ENCODE measurements around the gene RAB10. TPM values are rescaled to one million over a fixed set of nuclear protein-coding genes. Genes with fewer than 3 reads are reported as not detected.
"Not testable (repeated sequence)": the region's sequence is repeated elsewhere in the genome, so short reads cannot be mapped to it uniquely, and the experiment has no call there.

Gene RAB10
- 117 and 158 TPM in 2 replicates for total RNA-seq (2014; rRNA removed; shearing (Covaris generic))

DNA sequence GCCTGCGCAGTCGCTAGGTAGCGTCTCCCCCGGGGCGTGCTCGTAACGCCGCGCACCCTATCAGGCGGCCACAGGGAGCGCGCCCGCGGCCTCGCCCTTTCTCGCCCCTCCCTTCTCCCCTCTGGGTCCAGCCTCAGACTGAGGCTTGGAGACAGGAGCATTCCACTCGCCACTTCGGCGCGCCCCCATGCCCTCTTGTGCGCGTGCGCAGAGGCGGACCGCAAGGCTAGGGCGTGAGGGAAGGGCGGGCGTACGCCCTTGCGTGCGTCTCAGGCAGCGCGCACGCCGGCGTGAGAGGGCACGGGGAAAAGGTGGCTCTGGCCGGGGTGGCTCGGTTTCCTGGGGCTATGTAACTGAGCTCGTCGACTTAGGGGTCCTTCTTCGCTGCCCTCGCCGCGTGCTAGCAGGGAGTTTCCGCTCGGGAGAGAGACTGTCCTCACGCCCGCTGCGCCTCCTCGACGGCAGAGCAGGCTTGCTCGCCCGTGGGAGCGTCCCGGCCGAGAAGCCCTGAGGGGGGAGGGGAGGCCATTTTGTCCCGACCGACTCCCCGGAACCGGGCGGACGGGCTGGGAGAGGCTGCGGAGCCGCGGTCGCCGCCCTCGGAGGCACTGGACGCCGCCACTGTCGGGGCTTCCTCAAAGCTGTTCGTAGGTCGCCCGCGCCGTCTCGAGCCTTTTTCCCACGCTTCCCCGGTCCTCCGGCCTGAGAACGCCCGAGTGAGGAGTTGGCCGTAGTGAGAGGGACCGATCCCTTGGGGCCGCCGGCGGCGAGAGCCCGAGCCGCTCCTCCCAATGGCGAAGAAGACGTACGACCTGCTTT is at the start of gene RAB10:
Gene RAB10 (plus strand): TSS at position 267 of the 819 bp plus-strand sequence. CDS start 525 bp downstream, at position 792.
- peak; percentile 100 for DNase-seq (ENCODE audit: low read depth)

DNA sequence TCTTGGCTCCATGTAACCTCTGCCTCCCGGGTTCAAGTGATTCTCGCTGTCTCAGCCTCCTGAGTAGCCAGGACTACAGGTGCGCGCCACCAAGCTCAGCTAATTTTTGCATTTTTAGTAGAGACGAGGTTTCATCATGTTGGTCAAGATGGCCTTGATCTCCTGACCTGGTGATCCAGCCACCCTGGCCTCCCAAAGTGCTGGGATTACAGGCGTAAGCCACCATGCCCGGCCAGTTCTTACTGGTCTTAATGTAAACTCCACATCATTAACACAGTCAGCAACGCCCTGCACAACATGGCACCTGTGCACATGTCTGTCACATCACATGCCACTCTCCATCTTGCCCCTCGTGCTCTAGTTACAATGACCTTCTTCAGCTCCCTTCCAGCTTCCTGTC is 45.8 kb upstream of the RAB10 start:
- DNase-seq (ENCODE audit: low read depth), result no peak

DNA sequence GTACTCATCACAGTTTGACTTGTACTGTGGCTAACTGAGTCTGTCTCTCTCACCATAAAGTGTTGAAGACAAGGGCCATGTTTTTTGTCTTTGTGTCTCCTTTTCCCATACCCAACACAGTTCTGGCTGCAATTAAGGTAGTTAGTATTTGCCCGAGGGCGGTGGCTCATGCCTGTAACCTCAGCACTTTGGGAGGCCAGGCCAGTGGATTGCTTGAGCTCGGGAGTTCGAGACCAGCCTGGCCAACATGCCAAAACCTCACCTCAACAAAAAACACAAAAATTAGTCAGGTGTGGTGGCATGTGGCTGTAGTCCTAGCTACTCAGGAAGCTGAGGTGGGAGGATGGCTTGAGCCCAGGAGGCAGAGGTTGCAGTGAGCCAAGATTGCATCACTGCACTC is 44.7 kb upstream of the RAB10 start:
- DNase-seq (ENCODE audit: low read depth), result no peak

DNA sequence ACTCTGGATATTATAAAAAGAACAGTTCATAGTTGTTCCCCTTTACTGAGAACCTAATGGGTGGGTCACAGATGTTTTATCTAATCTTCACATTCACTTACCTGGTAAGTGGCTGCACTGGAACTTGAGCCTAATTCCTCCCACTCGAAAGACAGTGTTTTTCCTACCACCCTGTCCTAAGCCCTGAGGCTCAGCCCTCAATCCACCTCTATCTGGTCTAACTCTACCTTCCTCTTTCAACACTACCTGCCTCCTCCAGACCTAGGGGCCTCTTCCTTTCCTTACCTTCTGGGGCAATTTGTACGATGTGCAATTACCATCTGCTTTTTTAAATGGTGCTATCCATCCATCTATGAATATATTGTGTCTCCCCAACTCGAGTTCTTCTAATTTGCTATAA is 41.9 kb upstream of the RAB10 start:
- DNase-seq (ENCODE audit: low read depth), result no peak

DNA sequence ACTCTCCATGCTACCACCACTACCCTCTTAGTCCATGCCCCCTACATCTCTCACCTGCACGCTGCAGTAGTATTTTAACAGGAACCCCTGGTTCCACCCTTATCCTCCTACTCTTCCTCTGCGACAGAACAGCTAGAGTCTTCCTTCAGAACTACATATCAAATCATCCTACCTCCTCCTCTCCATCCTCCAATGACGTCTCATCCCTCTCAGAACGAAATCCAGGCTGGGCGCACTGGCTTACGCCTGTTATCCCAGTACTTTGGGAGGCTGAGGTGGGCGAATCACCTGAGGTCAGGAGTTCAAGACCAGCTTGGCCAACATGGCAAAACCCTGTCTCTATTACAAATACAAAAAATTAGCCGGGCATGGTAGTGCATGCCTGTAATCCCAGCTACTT is 41.3 kb upstream of the RAB10 start:
- DNase-seq (ENCODE audit: low read depth), result no peak

DNA sequence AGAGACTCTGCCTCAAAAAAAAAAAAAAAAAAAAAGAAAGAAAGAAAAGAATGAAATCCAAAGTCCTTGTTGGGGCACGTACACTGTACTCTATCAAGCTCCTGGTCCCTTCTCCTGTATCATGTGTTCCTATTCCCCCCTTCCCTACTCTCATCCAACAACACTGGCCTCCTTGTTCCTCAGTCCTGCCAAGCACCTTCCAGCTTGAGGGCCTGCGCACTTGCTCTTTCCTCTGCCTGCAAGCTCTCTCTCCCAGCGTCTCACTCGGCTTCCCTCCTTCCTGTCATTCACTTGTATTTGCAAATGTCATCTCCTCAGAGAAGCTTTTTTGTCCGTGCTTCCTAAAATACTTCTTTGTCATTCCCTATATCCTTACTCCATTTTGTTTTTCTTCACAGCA is 40.8 kb upstream of the RAB10 start:
- no peak for DNase-seq (ENCODE audit: low read depth)

DNA sequence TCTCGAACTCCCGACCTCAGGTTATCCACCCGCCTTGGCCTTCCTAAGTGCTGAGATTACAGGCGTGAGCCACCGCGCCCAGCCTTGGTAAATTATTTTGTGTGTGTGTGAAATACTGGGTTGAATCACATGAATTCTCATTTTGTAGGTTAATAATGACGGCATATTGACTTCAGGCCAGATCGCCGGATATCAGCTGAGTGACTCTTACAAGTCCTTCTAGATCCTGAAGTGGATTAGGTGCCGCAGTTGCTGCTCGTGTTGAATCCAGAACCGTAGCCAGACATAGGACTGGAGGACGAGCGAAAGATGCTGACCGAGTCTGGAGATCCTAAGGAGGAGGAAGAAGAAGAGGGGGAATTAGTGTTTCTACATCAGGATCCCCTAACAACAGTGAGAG is 39.4 kb upstream of the RAB10 start:
- DNase-seq (ENCODE audit: low read depth), result no peak

DNA sequence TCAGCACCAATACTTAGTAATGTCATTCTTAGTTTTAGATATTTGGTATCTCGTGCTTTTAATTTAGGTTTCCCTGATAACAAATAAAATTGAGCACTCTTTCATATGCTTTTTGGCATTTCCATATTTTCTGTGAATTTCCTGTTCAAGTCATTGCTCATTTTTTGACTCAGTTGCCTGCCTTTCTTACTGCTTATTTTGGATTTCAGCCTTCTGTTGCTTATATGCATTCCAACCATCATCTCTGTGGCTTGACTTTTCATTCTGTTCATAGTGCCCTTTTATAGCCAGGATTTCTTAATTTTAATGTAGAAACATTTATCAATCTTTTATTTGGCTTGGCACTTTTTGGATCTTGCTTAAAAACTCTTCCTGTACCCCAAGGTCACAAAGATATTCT is 37.0 kb upstream of the RAB10 start:
- no peak for DNase-seq (ENCODE audit: low read depth)

DNA sequence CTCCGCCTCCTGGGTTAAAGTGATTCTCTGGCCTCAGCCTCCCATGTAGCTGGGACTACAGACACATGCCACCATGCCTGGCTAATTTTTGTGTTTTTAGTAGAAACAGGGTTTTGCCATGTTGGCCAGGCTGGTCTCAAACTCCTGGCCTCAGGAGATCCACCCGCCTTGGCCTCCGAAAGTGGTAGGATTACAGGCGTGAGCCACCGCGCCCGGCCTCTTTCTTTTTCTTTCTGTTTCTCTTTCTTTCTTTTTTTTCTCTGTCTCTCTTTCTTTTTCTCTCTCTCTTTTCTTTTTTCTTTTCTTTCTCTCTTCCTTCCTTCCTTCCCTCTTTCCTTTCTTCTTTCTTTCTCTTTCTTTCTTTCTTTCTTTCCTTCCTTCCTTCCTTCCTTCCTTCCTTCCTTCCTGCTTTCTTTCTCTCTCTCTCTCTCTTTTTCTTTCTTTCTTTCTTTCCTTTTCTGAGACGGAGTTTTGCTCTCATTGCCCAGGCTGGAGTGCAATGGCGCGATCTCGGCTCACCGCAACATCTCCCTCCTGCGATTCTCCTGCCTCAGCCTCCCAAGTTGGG is 35.0 kb upstream of the RAB10 start:
- DNase-seq (ENCODE audit: low read depth), result not testable (repeated sequence)

DNA sequence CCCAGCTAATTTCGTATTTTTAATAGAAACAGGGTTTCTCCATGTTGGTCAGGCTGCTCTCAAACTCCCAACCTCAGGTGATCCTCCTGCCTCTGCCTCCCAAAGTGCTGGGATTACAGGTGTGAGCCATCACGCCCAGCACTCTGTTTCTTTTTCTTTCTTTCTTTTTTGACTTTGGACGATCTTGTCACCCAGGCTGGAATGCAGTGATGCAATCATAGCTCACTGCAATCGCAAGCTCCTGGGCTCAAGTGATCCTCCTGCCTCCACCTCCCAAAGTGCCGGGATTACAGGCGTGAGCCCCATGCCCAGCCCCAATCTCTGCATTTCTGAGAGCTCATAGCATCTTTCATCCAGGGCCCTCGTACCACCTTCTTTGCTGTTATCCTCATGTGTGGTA is 34.5 kb upstream of the RAB10 start:
- not testable (repeated sequence) for DNase-seq (ENCODE audit: low read depth)

DNA sequence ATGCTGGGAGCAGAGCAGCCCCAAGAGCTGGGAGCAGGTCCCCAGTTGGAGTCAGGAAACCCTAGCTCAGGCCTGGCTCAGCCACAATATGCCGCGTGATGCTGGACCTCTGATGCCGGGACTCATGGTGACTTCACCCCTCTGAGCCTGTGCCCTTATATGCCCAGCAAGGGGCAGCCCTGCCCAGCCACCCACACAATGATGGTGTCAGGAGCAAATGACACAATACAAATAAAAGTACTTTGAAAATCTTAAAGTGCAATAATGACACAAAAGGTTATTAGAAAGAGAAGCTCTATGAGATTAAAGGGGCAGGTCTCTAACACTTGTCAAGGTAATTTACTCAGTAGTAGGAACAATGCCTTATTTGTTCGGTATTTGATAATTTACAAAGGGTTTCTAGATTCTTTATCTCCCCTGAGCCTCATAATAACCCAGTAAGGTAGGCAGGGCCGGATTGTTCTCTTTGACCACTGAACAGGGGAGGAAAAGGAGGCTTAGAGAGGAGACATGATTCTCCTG is 33.3 kb upstream of the RAB10 start:
- DNase-seq (ENCODE audit: low read depth), result peak; percentile 49

DNA sequence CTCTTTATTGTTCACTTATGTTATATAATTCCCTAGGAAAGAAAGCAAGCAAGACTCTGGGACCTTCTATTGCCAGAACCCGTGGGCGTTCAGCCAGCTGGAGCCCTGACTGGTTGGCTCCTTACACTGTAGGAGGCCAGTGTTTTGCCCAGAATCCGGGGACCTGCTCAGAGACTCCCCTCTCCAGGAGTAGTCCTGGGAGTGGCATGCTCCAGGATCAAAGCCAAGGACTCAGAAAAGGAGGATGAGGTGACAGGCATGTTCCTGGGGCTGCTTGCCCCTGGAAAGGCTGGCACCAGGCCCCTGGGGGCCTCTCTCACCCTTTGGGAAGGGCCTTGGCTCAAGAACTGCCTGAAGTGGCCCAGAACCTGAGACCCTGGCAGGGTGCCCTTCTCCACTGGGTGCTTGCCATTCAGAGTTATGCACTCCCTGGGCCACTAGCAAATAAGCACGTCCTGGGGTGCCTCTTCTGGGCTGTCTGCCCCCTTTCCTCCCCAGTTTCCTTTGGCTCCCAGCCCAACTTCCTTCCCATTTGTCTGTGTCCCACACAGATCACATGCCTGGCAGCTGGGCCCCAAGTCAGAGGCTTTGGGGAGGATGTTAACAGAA is 32.0 kb upstream of the RAB10 start:
- peak; percentile 35 for DNase-seq (ENCODE audit: low read depth)

DNA sequence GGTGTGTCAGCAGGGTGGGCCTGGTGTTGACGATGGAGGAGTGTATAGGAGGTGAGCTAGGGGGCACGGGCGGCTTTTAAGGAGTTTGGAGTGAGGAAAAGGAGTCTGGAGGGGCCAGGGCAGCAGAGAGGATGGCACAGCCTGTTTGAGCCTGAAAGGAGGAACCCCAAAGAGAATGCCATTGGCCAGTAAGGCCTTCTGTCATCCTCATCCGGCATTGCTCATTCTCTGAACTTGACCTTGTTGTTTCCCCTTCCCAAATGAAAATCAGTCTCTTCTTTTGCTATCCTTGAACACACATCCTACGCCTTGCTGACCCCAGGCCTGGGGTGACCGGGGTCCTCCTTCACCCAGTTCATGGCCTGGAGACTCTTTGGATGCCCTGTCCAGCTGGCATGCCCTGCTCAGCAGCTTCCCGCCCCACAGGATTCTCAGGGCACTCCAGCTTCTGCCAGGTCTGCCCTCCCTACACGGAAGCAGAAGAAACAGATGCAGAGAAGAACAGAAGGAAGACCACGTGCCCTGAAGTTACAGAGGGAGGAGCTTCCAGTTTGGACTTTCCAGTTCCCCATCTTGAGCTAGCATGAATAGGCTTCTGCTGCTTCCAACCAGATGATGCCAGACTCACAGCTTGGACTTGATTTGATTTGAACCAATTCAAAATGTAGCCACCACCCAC is 31.1 kb upstream of the RAB10 start:
- no peak for DNase-seq (ENCODE audit: low read depth)

DNA sequence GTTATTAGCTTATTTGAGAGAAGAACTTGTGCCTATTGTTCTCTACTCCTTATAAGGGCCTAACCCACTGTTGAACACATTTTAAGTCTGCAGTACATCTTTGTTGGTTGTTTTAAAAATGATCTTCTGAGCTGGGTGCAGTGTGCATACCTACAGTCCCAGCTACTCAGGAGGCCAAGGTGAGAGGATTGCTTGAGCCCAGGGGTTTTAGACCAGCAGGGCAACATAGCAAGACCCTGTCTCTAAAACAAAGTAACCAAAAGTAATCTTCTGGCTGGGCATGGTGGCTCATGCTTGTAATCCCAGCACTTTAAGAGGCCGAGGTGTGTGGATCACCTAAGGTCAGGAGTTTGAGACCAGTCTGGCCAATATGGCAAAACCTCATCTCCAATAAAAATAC is 25.8 kb upstream of the RAB10 start:
- no peak for DNase-seq (ENCODE audit: low read depth)

DNA sequence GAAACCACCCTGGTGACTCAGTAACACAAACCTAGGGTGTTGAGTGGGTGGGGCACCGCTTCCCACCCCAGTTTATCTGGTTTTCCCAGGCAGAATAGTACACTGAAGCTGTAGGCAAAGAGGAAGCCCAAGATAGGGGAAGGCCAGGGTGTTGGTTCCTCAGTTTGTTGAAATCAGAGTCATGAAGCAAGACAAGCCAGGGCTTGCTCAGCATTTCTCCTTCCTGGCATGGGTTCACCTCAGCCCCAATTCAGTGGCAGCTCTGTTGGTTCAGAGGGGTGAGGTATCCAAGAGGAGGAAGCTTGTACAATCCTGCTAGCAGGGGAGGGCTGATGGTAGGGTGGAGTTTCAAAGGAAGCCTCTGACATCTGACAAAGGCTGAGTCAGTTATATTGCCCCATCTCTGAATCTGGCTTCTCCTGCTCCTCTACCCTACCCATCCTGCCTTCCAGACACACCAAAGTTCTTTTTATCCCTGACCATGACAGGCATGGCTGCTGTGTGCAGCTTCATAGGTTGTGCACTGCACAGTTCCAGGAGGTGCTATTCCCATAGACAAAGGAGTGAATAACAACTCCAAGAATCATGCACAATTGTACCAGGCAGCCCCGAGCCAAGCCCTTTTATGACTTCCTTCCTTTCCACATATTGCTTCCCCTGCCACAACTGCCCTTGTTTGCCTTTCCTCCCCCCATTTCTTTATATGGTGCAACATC is 24.9 kb upstream of the RAB10 start:
- DNase-seq (ENCODE audit: low read depth), result peak; percentile 58

DNA sequence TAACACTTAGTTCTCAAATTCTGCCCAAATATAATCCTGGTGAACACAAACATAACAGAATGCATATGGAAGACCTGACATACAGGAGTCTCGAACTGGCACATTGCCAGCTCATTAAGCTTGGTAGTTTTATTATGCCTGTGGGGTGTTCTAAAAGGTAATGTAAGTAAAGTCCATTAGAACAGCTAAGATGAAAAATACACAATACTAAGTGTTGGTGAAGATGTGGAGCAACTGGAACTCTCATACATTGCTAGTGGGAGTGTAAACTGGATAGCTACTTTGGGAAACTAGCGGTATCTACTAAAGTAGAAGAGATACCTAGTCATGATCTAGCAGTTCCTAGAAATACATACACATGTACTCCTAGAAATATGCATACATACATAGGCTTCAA is 24.3 kb upstream of the RAB10 start:
- no peak for DNase-seq (ENCODE audit: low read depth)

DNA sequence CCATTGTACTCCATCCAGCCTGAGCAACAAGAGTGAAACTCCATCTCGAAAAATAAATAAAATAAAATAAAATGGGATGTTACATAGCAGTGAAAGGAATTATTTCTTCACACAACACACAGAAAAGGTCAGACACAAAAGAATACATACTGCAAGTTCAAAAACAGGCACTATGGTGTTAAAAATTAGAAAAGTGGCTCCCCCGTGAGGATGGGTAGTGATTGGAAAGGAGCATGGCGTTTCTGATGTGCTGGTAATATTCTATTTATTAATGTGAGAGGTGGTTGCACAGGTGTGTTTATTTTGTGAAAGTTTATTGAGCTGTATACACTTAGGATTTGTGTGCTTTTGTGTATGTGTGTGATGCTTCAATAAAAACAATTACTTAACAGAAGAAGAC is 22.9 kb upstream of the RAB10 start:
- no peak for DNase-seq (ENCODE audit: low read depth)

DNA sequence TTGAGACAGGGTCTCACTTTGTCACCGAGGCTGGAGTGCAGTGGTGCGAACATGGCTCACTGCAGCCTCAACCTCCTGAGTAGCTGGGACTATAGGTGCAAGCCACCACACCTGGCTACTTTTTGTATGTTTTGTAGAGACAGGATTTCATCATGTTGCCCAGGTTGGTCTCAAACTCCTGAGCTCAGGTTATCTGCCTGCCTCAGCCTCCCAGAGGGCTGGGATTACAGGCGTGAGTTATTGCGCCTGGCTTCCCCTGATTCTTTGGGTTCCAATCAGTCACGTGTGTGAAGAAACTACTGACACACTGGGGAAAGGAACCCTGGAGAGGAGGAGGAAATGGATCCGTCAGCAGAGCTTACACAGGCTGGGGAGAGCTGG is 22.3 kb upstream of the RAB10 start:
- DNase-seq (ENCODE audit: low read depth), result no peak

DNA sequence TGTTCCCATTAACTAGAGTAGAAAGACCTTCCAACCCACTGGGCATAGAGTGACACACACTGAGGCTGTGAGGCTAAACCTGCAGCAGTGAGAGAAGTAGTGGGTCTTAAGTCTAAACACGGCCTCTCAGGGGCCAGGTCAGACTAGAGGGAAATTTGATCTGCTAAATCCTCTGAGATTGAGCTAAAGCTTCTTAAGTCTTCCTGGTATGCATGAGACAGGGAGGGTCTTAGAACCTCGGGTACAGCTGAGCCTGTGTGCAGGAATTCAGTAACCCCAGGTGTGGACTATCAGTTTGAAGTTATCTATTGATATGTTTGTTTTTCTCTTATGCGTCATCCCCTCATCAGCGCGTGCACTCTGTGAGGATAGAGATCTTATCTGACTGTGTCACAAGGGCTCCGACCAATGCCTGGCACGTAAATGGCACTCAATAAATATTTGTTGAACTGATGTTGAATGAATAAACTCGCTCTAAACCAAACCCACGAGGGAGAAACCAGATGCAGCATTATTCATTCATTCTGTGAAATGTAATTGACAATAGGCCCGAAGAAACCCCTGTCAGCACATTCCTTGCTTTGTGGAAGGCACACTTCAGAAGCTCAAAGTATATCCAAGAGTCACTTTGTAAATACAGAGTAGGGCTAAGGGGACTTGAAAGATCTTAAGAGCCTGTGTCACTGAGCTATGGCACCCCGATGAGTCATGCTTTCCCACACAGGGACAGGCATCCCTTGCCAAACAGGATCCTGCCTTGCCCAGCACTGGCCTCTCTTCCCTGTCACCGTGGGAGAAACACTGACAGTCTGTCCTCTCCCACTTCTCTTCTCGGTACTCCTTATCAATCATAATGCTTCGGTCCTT is 21.7 kb upstream of the RAB10 start:
- DNase-seq (ENCODE audit: low read depth), result peak; percentile 71

DNA sequence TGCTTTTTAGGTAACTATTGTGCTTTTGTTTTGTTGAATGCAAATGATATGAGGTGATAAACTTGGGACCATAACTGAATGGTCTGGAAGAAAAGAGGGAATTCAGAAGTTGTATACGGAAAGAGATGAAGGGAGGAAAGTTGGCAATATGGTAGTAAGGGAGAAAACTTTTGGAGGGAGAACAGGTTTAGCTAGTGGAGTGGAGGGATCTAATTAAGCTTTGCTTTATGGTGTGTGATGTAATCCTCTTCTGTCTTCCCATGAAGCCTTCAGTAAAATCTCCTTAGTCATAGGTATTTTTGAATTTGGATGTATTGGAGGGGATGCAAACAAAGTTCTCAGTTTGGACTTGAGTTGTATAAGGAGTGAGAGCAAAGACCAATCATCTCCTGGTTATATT is 20.2 kb upstream of the RAB10 start:
- DNase-seq (ENCODE audit: low read depth), result no peak
